B cell (primary cell): ENCODE results near the gene TMEM222. TPM values are rescaled to one million over a fixed set of nuclear protein-coding genes. Genes with fewer than 3 reads are reported as not detected.

ENCODE experiments used
- ATAC-seq: fragments of 200-7000 bp; cut with Tn5 transposase; one replicate; pipeline ENCODE4 v1.10.0; 2021; ENCODE audit warnings: low read depth, mild to moderate bottlenecking, moderate number of reproducible peaks, moderate library complexity
- CTCF ChIA-PET: fragments of 350-600 bp; sonication (Branson Sonifier 250); formaldehyde crosslinking; loops from one replicate; lab custom pipeline; 2021; ENCODE audit warnings: antibody characterized with exemption, inconsistent platforms; lab: Charles Lee
- POLR2A ChIA-PET: fragments of 350-600 bp; sonication (Branson Sonifier 250); formaldehyde crosslinking; loops from one replicate; lab custom pipeline; 2021; ENCODE audit warnings: antibody characterized with exemption; lab: Charles Lee
- DNase-seq: peaks from one replicate; pipeline ENCODE4 v3.0.0; 2013
- H2AFZ ChIP-seq: 2 replicates; pipeline ENCODE4 v1.6.1; 2012; ENCODE audit warnings: mild to moderate bottlenecking, low read depth, low read length; ENCODE audit not compliant: insufficient read depth, poor library complexity, severe bottlenecking
- H3K27ac ChIP-seq, 2 donors: 1 replicate in 1 of 2; 2 replicates in 1 of 2; pipeline ENCODE4 v1.5.1; 2012 to 2013; ENCODE audit warnings: low read length in 2 of 2, mild to moderate bottlenecking in 2 of 2, moderate library complexity in 1 of 2
- H3K27me3 ChIP-seq, 4 experiments: fragments of 200-600 bp in 1 of 4; sonication (generic) in 1 of 4; replicated peaks in 1 of 4; 1 replicate in 2 of 4; 2 replicates in 2 of 4; pipeline versions ENCODE4 v1.6.1 to v1.7.0; 2013 to 2016; ENCODE audit warnings: low read length in 3 of 4, mild to moderate bottlenecking in 2 of 4, mixed read lengths in 1 of 4, moderate library complexity in 1 of 4; ENCODE audit not compliant: insufficient read depth in 4 of 4, control insufficient read depth in 3 of 4; ENCODE audit errors: control extremely low read depth in 1 of 4
- H3K36me3 ChIP-seq, 2 experiments: replicated peaks in 1 of 2; 1 replicate in 1 of 2; 2 replicates in 1 of 2; pipeline versions ENCODE4 v1.6.1 to v1.7.1; 2013; ENCODE audit warnings: low read length in 1 of 2; ENCODE audit not compliant: insufficient read depth in 2 of 2, control insufficient read depth in 1 of 2; ENCODE audit errors: control extremely low read depth in 1 of 2, extremely low read depth in 1 of 2
- H3K4me1 ChIP-seq, 2 donors: fragments of 200-600 bp in 1 of 2; sonication (generic) in 1 of 2; 1 replicate in 1 of 2; 2 replicates in 1 of 2; pipeline versions ENCODE4 v1.5.1 to v1.6.1; 2013 to 2017; ENCODE audit warnings: low read length in 2 of 2; ENCODE audit not compliant: control insufficient read depth in 2 of 2, insufficient read depth in 2 of 2
- H3K4me2 ChIP-seq: replicated peaks from 2 replicates; pipeline ENCODE3; 2012; ENCODE audit warnings: mild to moderate bottlenecking, low read depth, low read length; ENCODE audit not compliant: poor library complexity, severe bottlenecking
- H3K4me3 ChIP-seq, 5 experiments: fragments of 200-600 bp in 1 of 5; sonication (generic) in 1 of 5; 1 replicate in 3 of 5; 2 replicates in 2 of 5; pipeline versions ENCODE4 v1.5.1 to v1.7.0; 2011 to 2016; ENCODE audit warnings: low read length in 4 of 5, mild to moderate bottlenecking in 4 of 5, low read depth in 2 of 5, control low read depth in 1 of 5, moderate library complexity in 1 of 5; ENCODE audit not compliant: insufficient read depth in 1 of 5; ENCODE audit errors: control extremely low read depth in 1 of 5, extremely low read depth in 1 of 5
- H3K79me2 ChIP-seq: fragments of 200-600 bp; sonication (generic); one replicate; pipeline ENCODE4 v1.6.0; 2016; ENCODE audit warnings: low read length; ENCODE audit not compliant: control insufficient read depth, insufficient read depth
- H3K9ac ChIP-seq: fragments of 200-600 bp; sonication (generic); 2 replicates; pipeline ENCODE4 v1.6.1; 2017; ENCODE audit warnings: mild to moderate bottlenecking, low read length, moderate library complexity
- H3K9me3 ChIP-seq, 3 donors: one replicate each; pipeline versions ENCODE4 v1.6.1 to v1.7.1; 2013; ENCODE audit warnings: low read length in 2 of 3; ENCODE audit not compliant: control insufficient read depth in 2 of 3, insufficient read depth in 1 of 3; ENCODE audit errors: control extremely low read depth in 1 of 3
- H4K20me1 ChIP-seq: 2 replicates; pipeline ENCODE4 v1.6.0; 2012; ENCODE audit warnings: mild to moderate bottlenecking, low read length; ENCODE audit not compliant: insufficient read depth, control insufficient read depth, poor library complexity, severe bottlenecking
- H3K27ac Mint-ChIP-seq: one replicate; pipeline ENCODE4 v1.8.0; 2021; ENCODE audit warnings: mixed read lengths
- H3K27me3 Mint-ChIP-seq: one replicate; pipeline ENCODE4 v1.8.0; 2021; ENCODE audit warnings: mixed read lengths
- H3K4me1 Mint-ChIP-seq: one replicate; pipeline ENCODE4 v1.8.0; 2021; ENCODE audit warnings: mixed read lengths
- H3K4me3 Mint-ChIP-seq: one replicate; pipeline ENCODE4 v1.8.0; 2021; ENCODE audit warnings: mixed read lengths
- H3K9me3 Mint-ChIP-seq: one replicate; pipeline ENCODE4 v1.8.0; 2022; ENCODE audit warnings: mixed read lengths; ENCODE audit not compliant: insufficient read depth
- CTCF ChIP-seq: fragments of 200-600 bp; IDR thresholded peaks from one replicate; pipeline ENCODE4 v1.8.0; 2022; ENCODE audit warnings: antibody characterized with exemption, mild to moderate bottlenecking
- EZH2 ChIP-seq: IDR thresholded peaks from 2 replicates; pipeline ENCODE4 v1.6.1; 2012; ENCODE audit warnings: borderline replicate concordance, low read depth, mild to moderate bottlenecking, moderate library complexity, low read length; ENCODE audit not compliant: insufficient read depth, poor library complexity, severe bottlenecking
- WGBS: methylation state at CpG from one replicate; pipeline ENCODE4 v1.1.5; 2013; ENCODE audit warnings: missing lambda C conversion rate; ENCODE audit not compliant: insufficient coverage; 5-methylcytosine and 5-hydroxymethylcytosine counted together
- intact Hi-C: fragments of 100-400 bp; cut with micrococcal nuclease; formaldehyde crosslinking; loops from one replicate; pipeline ENCODE4 v1.10.0; 2022
- polyA plus RNA-seq: library from polyadenylated mRNA; depleted of rRNA; stranded (reverse); fragments of >200 nt; gene quantifications from 2 replicates; pipeline ENCODE4 v1.2.3, GENCODE V29; 2012
- total RNA-seq, 2 donors: library from RNA; stranded (reverse); fragments of 120-200 nt in 1 of 2; gene quantifications; 1 replicate in 1 of 2; 2 replicates in 1 of 2; pipeline versions ENCODE4 v1.2.3 to v1.2.4, GENCODE V29; 2013 to 2022

The TMEM222 gene
- total and polyA plus RNA-seq, 2 donors (not counting 1 experiment from before 2014, with no cell fraction given): 44.2 to 80.9 TPM

GRCh38 chr1:27307874-27308598, 13.9 kb upstream of the TMEM222 start:
- WGBS: 95% methylated on average over 5 of the region's 6 CpGs
- no peaks in the 10 kb centered on the region for H3K4me1 ChIP-seq
- H2AFZ ChIP-seq: no peak overlapping the region
- intact Hi-C loops: no loop called here
- Mint-ChIP-seq H3K9me3 (no peaks in the 10 kb centered on the region), H3K4me3 (no peak overlapping the region), H3K27ac (no peak overlapping the region), H3K27me3 (no peaks in the 10 kb centered on the region), H3K4me1 (no peaks in the 10 kb centered on the region)
- no peaks in the 10 kb centered on the region for H4K20me1 ChIP-seq
- H3K79me2 ChIP-seq: no peaks in the 10 kb centered on the region
- POLR2A ChIA-PET: no interaction called here
- no peak for ATAC-seq
- peaks cover 0 to 26% of the 10 kb centered on the region in 2 experiments for H3K36me3 ChIP-seq
- H3K9me3 ChIP-seq: no peaks in the 10 kb centered on the region
- no peak overlapping the region for H3K27ac ChIP-seq
- no peak overlapping the region for H3K4me3 ChIP-seq
- TF ChIP-seq CTCF (no peak), EZH2 (no peak)
- CTCF ChIA-PET: interaction anchor here (0.7 to 4.4 kb wide), 10 partner anchors 7 to 371 kb away, joined by 3 to 31 read pairs (median 7); no protein-coding TSS in a partner anchor
- no peak for DNase-seq
- H3K9ac ChIP-seq: no peak overlapping the region
- H3K27me3 ChIP-seq: no peaks in the 10 kb centered on the region
- no peak overlapping the region for H3K4me2 ChIP-seq

- H3K27me3 Mint-ChIP-seq: peaks cover 4% of the 10 kb centered on the region
- Histone ChIP-seq H3K4me1 (no peaks in the 10 kb centered on the region), H3K27me3 (no peaks in the 10 kb centered on the region), H3K79me2 (no peaks in the 10 kb centered on the region), H4K20me1 (no peaks in the 10 kb centered on the region), H3K36me3 (no peaks in the 10 kb centered on the region), H3K9me3 (no peaks in the 10 kb centered on the region), H3K9ac (no peak overlapping the region), H2AFZ (no peak overlapping the region), H3K4me2 (no peak overlapping the region), H3K27ac (no peak overlapping the region), H3K4me3 (no peak overlapping the region)
- ChIA-PET POLR2A (interaction anchor here (0.7 kb wide), 1 partner anchor 291 kb away, joined by 4 read pairs; no protein-coding TSS in a partner anchor), CTCF (interaction anchor here (1.1 to 9.9 kb wide), 5 partner anchors 16 to 243 kb away, joined by 3 to 77 read pairs (median 4); no protein-coding TSS in a partner anchor)
- intact Hi-C loops: no loop called here
- ATAC-seq (no peak), DNase-seq (no peak)
- H3K4me1 Mint-ChIP-seq: no peaks in the 10 kb centered on the region
- H3K9me3 Mint-ChIP-seq: no peaks in the 10 kb centered on the region
- TF ChIP-seq EZH2 (no peak), CTCF (no peak)
- no peak overlapping the region for H3K4me3 Mint-ChIP-seq
- no peak overlapping the region for H3K27ac Mint-ChIP-seq
- 85% methylated on average over 2 of the region's 3 CpGs for WGBS
These were observed 7.8 kb upstream of the TMEM222 start for GRCh38 chr1:27314169-27314568.
